A549 treated with CORT108297 at 1 μM for 4 hours (cell line): ENCODE measurements around the gene KCNIP4. TPM values are rescaled to one million over a fixed set of nuclear protein-coding genes. Genes with fewer than 3 reads are reported as not detected.

Source experiments
- total RNA-seq: library from RNA; stranded (reverse); fragments of 200-300 nt; extraction: Qiagen RNA extraction; gene quantifications from 5 replicates; pipeline ENCODE4 v1.2.3, GENCODE V29; 2022

KCNIP4 gene
- not detected in 5 replicates for total RNA-seq

GRCh38 chr4:21948347-21949072 is at the start of gene KCNIP4:
KCNIP4 (minus strand) TSS chr4:21948772.

DNA sequence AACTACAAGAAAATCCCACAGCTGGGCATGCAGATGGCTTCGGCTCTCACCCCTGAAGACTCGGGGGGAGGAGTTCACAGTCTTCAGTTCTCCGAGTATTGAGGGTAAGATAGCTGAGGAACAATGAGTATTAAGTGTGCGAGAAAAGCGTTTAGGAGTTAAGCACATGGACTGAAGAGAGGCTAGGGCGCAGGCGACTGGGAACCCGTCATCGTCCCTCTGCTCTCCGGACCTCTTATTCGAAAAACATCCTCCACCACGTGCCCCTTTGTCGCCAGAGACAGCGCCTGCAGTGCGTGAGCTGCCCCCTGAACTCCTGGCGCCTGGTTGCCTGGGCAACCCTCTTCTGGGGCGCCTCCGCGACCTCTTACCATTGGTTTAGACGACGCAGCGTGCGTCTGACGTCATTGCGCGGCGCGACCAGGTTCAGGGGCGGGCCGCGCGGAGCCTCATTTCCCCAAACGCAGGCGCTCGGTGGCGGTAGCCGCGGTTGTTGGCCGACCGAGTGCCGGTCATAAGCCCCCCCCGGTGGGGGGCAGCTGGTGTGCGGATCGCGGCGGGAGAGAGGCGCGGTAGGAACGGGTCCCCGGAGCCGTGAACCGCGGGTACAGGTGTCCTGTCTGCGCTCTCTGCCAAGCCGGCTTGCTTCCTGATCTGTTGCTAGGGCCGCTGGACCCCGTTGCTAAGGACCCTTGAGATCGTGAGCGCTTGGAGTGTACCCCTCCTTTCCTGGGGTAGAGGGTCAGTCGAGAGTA is 1248.4 kb downstream of the KCNIP4 start, which contains the start of gene PACRGL:
PACRGL (plus strand) TSS at position 452 of the 755 bp plus-strand sequence. CDS start 4,024 bp downstream, outside the sequence.

